Ascending aorta (tissue), 2 donors: ENCODE measurements around the gene ZNF853. TPM values are rescaled to one million over a fixed set of nuclear protein-coding genes. Genes with fewer than 3 reads are reported as not detected.

ENCODE experiments used
- DNase-seq, 2 donors: peaks; one replicate each; pipeline ENCODE4 v3.0.0-alpha.2; 2019; ENCODE audit warnings: low spot score in 2 of 2
- H3K27ac ChIP-seq, 2 donors: fragments of 200-600 bp; sonication (generic); one replicate each; pipeline ENCODE4 v1.5.1; 2016 to 2017; ENCODE audit warnings: mild to moderate bottlenecking in 1 of 2
- H3K27me3 ChIP-seq: fragments of 200-600 bp; sonication (generic); one replicate; pipeline ENCODE4 v1.5.1; 2017
- H3K36me3 ChIP-seq, 2 donors: fragments of 200-600 bp; sonication (generic); one replicate each; pipeline ENCODE4 v1.5.1; 2016
- H3K4me1 ChIP-seq, 2 donors: fragments of 200-600 bp; sonication (generic); one replicate each; pipeline ENCODE4 v1.5.1; 2016 to 2017; ENCODE audit warnings: mild to moderate bottlenecking in 1 of 2
- H3K4me3 ChIP-seq, 2 donors: fragments of 200-600 bp; sonication (generic); one replicate each; pipeline ENCODE4 v1.5.1; 2016 to 2017; ENCODE audit warnings: mild to moderate bottlenecking in 1 of 2
- H3K9me3 ChIP-seq, 2 donors: fragments of 200-600 bp; sonication (generic); one replicate each; pipeline ENCODE4 v1.5.1; 2016
- intact Hi-C: fragments of 100-400 bp; cut with DNase I; formaldehyde crosslinking; loops from one replicate; pipeline ENCODE4 v1.15.1; 2023
- total RNA-seq: library from RNA; depleted of rRNA; stranded (reverse); fragments of >200 nt; gene quantifications from one replicate; pipeline ENCODE4 v1.1.0, GENCODE V29; 2016
- TF ChIP-seq, protein P1 (sequence below), 3 experiments: fragments of 200-600 bp in 2 of 3; fragments of 450-650 bp in 1 of 3; sonication (generic) in 2 of 3; IDR thresholded peaks; one replicate each; pipeline ENCODE4 v1.5.1; 2016 to 2019; ENCODE audit warnings: antibody characterized with exemption in 3 of 3, mild to moderate bottlenecking in 1 of 3, moderate library complexity in 1 of 3

The ZNF853 gene
- total RNA-seq, 1 donor from 2014 or later: 12.2 TPM

DNA sequence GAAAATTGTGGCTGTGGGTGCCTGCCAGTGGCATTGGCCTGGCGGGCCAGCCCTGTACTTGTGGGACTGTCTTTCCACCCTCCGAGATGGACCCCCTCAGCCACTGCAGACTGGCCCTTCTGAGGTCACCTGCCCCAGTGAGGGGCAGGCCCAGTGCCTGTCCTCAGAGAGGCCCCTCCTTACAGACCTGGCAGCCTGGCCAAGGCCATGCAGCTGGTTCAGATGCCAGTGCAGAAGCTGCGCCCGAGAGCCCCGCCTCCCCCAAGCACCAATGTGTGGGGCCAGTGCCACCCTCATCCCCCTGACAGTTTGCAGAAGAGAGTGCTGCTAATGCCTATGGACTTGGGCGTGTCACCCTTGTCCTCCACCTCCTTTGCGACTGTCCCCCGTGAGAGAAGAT, 31.7 kb downstream of the ZNF853 start:
- intact Hi-C loops: no loop called here
- Histone ChIP-seq H3K36me3 (peaks cover 62 to 88% of the 10 kb centered on the region in 2 donors), H3K4me1 (no peaks in the 10 kb centered on the region), H3K9me3 (peaks cover 0 to 5% of the 10 kb centered on the region in 2 donors), H3K4me3 (no peak overlapping the region), H3K27ac (no peak overlapping the region), H3K27me3 (no peaks in the 10 kb centered on the region)
- TF ChIP-seq, protein P1, sequence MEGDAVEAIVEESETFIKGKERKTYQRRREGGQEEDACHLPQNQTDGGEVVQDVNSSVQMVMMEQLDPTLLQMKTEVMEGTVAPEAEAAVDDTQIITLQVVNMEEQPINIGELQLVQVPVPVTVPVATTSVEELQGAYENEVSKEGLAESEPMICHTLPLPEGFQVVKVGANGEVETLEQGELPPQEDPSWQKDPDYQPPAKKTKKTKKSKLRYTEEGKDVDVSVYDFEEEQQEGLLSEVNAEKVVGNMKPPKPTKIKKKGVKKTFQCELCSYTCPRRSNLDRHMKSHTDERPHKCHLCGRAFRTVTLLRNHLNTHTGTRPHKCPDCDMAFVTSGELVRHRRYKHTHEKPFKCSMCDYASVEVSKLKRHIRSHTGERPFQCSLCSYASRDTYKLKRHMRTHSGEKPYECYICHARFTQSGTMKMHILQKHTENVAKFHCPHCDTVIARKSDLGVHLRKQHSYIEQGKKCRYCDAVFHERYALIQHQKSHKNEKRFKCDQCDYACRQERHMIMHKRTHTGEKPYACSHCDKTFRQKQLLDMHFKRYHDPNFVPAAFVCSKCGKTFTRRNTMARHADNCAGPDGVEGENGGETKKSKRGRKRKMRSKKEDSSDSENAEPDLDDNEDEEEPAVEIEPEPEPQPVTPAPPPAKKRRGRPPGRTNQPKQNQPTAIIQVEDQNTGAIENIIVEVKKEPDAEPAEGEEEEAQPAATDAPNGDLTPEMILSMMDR (IDR thresholded peaks at IDR 0.05): no peak
- DNase-seq: no peak

DNA sequence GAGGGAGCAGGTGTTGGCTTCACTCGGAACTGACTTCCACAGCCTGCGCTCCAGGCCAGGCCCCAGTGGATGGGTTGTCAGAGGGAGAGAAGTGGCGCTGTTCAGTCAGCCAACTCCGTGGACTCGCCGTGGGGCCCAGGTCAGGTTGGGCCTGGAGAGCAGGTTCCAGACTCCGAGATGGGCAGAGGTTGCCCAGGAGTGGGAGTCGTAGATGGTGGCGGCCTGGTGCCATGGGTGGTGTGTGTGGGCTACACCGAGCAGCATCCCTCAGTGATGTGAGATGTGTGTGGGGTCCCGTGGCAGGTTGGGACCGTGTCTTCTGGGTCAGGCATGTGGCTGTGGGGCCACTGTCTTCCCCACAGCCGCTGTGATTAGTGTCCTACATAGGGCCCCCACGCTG, 32.1 kb downstream of the ZNF853 start:
- H3K27ac ChIP-seq: no peak overlapping the region
- peaks cover 64 to 88% of the 10 kb centered on the region in 2 donors for H3K36me3 ChIP-seq
- intact Hi-C loops: no loop called here
- H3K9me3 ChIP-seq: peaks cover 0 to 5% of the 10 kb centered on the region in 2 donors
- TF ChIP-seq, protein P1 (IDR thresholded peaks at IDR 0.05): no peak
- DNase-seq: no peak
- no peaks in the 10 kb centered on the region for H3K27me3 ChIP-seq
- H3K4me1 ChIP-seq: no peaks in the 10 kb centered on the region
- no peak overlapping the region for H3K4me3 ChIP-seq

DNA sequence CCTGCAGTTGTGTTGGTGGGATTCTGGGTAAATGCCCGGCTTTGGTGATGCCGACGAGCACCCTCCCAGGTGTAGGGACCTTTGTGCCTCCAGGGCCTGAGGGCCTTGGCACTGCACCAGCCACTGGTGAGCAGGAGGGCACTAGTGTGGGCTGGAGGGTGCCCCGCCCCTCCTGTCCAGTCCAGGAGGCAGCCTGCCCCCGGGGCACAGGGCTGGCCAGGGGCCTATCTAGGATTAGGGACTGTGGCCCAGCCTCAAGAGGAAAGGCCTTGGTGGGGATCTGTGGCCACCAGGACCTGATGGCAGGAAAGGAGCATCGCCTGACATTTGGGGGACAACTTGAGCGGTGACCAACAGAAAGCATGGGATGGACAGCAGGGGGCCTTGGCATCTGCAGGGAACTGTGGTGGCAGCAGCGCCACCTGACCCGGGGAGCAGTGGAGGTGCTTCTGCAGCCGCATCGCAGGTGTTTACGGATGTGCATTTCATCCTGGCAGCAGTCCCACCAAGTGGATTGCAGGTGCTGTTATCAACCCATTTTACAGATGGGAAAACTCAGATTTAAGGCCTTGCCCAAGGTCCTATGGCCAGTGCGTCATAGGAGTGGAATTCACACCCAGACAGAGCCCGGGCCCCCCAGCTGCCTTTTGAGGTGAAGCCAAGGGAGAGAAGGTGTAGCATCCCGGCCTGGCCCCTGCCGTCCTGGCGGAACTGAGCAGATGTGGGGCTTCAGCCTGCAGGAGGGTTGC, 32.8 kb downstream of the ZNF853 start:
- intact Hi-C loops: no loop called here
- TF ChIP-seq, protein P1 (IDR thresholded peaks at IDR 0.05): no peak
- Histone ChIP-seq H3K9me3 (peaks cover 0 to 5% of the 10 kb centered on the region in 2 donors), H3K27ac (no peak overlapping the region), H3K4me3 (no peak overlapping the region), H3K4me1 (no peaks in the 10 kb centered on the region), H3K36me3 (peaks cover 61 to 86% of the 10 kb centered on the region in 2 donors), H3K27me3 (no peaks in the 10 kb centered on the region)
- no peak for DNase-seq

DNA sequence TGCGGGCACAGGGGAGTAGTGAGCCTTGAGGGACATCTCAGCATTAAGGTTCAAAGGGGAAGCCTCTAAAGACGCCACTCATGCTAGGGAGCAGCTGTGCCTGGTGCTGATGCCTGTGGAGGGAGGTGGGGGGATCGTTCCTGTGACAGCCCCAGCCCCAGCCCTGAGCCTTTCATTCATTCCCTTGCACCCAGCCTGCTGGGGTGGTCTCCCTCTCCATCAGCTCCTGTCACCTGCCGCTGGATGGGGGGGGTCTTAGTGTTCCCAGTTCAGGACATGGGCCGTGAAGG, 33.4 kb downstream of the ZNF853 start:
- no peak overlapping the region for H3K4me3 ChIP-seq
- peaks cover 56 to 82% of the 10 kb centered on the region in 2 donors for H3K36me3 ChIP-seq
- DNase-seq: no peak
- H3K4me1 ChIP-seq: no peaks in the 10 kb centered on the region
- TF ChIP-seq, protein P1 (IDR thresholded peaks at IDR 0.05): no peak
- no peak overlapping the region for H3K27ac ChIP-seq
- intact Hi-C loops: no loop called here
- H3K27me3 ChIP-seq: no peaks in the 10 kb centered on the region
- peaks cover 0 to 5% of the 10 kb centered on the region in 2 donors for H3K9me3 ChIP-seq

DNA sequence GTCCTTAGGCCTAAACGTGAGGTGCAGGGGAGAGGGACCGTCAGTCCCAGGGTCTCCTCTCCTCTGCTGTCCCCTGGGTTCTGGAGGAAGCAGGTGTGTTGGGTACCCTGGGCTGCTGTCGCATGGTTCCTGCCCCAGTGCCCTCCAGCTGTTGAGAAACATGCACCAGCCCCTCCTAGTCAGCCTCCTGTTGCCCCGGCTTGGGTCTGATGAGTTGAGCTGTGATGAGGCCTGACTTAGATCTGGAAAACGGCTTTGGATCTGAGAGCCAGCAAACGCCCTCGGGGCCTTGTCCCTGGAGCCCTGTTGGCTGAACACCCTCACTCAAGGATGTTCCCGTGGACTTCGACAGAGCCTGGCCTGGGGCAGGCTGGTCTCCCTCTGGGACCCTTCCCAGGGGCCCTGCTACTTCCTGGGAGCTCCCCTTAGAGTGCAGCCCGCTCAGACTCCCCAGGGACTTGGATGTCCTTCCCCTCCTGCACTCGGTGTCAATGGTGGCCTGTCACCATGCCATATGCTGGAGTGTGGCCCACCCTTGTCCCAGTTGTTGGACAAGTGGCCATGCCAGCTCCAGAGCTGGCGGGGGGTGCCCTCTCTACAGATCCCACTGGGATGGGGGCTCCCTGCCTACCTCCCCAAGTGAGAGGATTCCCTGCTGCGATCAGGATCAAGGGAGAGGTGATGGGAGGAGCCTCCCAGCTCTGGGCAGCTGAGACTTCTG, 34.0 kb downstream of the ZNF853 start:
- Histone ChIP-seq H3K36me3 (peaks cover 54 to 80% of the 10 kb centered on the region in 2 donors), H3K4me1 (no peaks in the 10 kb centered on the region), H3K4me3 (no peak overlapping the region), H3K27me3 (no peaks in the 10 kb centered on the region), H3K9me3 (peaks cover 0 to 5% of the 10 kb centered on the region in 2 donors), H3K27ac (no peak overlapping the region)
- intact Hi-C loops: no loop called here
- TF ChIP-seq, protein P1 (IDR thresholded peaks at IDR 0.05): no peak
- no peak for DNase-seq
